ENCODE results near the gene UNC50. TPM values are rescaled to one million over a fixed set of nuclear protein-coding genes. Genes with fewer than 3 reads are reported as not detected.

The UNC50 gene
- polyA plus RNA-seq, 1 donor from 2014 or later = 111 TPM

DNA sequence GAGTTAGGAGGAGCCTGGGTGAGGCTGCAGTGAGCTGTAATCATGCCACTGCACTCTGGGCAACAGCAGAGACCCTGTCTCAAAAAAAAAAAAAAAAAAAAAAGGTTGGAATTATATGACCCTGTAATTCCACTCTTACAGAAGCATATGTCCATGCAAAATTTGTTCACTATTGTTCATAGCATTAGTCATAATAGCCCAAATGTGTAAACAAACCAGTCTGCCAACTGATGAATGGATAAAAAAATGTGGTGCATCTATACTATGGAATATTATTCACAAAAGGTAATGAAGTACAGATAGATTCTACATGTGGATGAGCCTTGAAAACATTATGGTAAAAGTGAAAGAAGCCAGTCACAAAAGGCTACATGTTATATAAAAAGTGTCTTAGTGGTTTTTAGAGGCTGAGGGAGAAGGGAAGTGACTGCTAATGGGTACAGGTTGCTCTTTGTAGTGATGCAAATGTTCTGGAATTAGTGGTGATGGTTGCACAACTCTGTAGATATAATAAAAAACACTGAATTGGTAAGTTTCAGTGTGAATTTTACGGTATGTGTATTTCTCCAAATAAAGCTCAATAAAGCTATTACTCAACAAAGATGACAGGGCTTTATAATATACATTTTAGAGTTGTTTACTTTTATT, 9.5 kb upstream of the UNC50 start:
- no peak overlapping the region for H2AFZ ChIP-seq (ENCODE audit: low read depth, low read length)
- no peaks in the 10 kb centered on the region for H3K27me3 ChIP-seq (ENCODE audit: insufficient read depth, low read depth, low read length)
- no peak overlapping the region for H3K9ac ChIP-seq (ENCODE audit: low read length)
- no peaks in the 10 kb centered on the region for H3K9me2 ChIP-seq (ENCODE audit: insufficient read depth, low read length)
- H3K4me3 ChIP-seq (ENCODE audit: low read length) = no peak overlapping the region
- H3F3A ChIP-seq (ENCODE audit: insufficient read depth, low read length, poor library complexity, severe bottlenecking) = no peaks in the 10 kb centered on the region
- no peak overlapping the region for H3K27ac ChIP-seq (ENCODE audit: low read length)
- H3K4me2 ChIP-seq (ENCODE audit: low read length) = no peak overlapping the region
- H4K20me1 ChIP-seq (ENCODE audit: insufficient read depth) = no peaks in the 10 kb centered on the region
- peaks cover 3% of the 10 kb centered on the region for H3K36me3 ChIP-seq (ENCODE audit: insufficient read depth, low read length)
- TF ChIP-seq, protein P1, sequence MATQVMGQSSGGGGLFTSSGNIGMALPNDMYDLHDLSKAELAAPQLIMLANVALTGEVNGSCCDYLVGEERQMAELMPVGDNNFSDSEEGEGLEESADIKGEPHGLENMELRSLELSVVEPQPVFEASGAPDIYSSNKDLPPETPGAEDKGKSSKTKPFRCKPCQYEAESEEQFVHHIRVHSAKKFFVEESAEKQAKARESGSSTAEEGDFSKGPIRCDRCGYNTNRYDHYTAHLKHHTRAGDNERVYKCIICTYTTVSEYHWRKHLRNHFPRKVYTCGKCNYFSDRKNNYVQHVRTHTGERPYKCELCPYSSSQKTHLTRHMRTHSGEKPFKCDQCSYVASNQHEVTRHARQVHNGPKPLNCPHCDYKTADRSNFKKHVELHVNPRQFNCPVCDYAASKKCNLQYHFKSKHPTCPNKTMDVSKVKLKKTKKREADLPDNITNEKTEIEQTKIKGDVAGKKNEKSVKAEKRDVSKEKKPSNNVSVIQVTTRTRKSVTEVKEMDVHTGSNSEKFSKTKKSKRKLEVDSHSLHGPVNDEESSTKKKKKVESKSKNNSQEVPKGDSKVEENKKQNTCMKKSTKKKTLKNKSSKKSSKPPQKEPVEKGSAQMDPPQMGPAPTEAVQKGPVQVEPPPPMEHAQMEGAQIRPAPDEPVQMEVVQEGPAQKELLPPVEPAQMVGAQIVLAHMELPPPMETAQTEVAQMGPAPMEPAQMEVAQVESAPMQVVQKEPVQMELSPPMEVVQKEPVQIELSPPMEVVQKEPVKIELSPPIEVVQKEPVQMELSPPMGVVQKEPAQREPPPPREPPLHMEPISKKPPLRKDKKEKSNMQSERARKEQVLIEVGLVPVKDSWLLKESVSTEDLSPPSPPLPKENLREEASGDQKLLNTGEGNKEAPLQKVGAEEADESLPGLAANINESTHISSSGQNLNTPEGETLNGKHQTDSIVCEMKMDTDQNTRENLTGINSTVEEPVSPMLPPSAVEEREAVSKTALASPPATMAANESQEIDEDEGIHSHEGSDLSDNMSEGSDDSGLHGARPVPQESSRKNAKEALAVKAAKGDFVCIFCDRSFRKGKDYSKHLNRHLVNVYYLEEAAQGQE (IDR thresholded peaks at IDR 0.05; ENCODE audit: borderline replicate concordance) = no peak
- TF ChIP-seq, protein P2, sequence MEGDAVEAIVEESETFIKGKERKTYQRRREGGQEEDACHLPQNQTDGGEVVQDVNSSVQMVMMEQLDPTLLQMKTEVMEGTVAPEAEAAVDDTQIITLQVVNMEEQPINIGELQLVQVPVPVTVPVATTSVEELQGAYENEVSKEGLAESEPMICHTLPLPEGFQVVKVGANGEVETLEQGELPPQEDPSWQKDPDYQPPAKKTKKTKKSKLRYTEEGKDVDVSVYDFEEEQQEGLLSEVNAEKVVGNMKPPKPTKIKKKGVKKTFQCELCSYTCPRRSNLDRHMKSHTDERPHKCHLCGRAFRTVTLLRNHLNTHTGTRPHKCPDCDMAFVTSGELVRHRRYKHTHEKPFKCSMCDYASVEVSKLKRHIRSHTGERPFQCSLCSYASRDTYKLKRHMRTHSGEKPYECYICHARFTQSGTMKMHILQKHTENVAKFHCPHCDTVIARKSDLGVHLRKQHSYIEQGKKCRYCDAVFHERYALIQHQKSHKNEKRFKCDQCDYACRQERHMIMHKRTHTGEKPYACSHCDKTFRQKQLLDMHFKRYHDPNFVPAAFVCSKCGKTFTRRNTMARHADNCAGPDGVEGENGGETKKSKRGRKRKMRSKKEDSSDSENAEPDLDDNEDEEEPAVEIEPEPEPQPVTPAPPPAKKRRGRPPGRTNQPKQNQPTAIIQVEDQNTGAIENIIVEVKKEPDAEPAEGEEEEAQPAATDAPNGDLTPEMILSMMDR (IDR thresholded peaks at IDR 0.05; ENCODE audit: poor library complexity, severe bottlenecking) = no peak
- TF ChIP-seq EP300 (conservative IDR thresholded peaks at IDR 0.05; ENCODE audit: poor library complexity, severe bottlenecking) (no peak), SMC3 (conservative IDR thresholded peaks at IDR 0.05; ENCODE audit: poor library complexity) (no peak), TAF1 (IDR thresholded peaks at IDR 0.05; ENCODE audit: low read depth) (no peak), RAD21 (conservative IDR thresholded peaks at IDR 0.05) (no peak), MXI1 (conservative IDR thresholded peaks at IDR 0.05; ENCODE audit: poor library complexity, severe bottlenecking) (no peak), EZH2 (IDR thresholded peaks at IDR 0.05; ENCODE audit: borderline replicate concordance, insufficient read depth, low read length, poor library complexity, severe bottlenecking) (no peak), POLR2AphosphoS5 (IDR thresholded peaks at IDR 0.05) (no peak)
- no peaks in the 10 kb centered on the region for H3K9me3 ChIP-seq (ENCODE audit: low read length)
- no peaks in the 10 kb centered on the region for H3K79me2 ChIP-seq (replicated peaks; ENCODE audit: insufficient read depth, low read length)

DNA sequence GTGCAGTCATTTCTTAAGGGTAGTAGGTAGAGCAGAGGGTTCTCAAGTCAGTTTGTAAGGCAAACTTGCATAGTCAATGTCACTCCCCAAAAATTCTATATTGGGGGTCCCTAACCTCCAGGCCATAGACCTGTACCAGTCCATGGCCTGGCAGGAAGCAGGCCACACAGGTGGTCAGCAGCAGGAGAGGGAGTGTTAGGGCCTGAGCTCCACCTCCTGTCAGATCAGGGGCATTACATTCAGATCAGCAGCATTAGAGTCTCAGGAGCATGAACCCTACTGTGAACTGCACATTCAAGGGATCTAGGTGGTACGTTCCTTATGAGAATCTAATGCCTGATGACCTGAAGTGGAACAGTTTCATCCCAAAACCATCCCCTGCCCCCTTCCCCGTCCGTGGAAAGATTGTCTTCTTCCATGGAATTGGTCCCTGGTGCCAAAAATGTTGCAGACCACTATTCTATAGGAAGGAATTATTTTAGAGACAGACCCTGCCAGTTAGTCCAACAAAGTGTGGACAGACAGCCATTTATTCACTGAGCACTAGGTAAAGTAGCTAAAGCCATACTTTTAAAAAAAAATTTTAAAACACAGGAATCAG, 6.8 kb upstream of the UNC50 start:
- no peak overlapping the region for H3K4me3 ChIP-seq (ENCODE audit: low read length)
- H3K9me2 ChIP-seq (ENCODE audit: insufficient read depth, low read length) = no peaks in the 10 kb centered on the region
- H3F3A ChIP-seq (ENCODE audit: insufficient read depth, low read length, poor library complexity, severe bottlenecking) = no peaks in the 10 kb centered on the region
- H3K36me3 ChIP-seq (ENCODE audit: insufficient read depth, low read length) = peaks cover 3% of the 10 kb centered on the region
- no peak overlapping the region for H3K27ac ChIP-seq (ENCODE audit: low read length)
- peak; percentile 78 for TF ChIP-seq SMC3 (conservative IDR thresholded peaks at IDR 0.05; ENCODE audit: poor library complexity)
- TF ChIP-seq, protein P2 (IDR thresholded peaks at IDR 0.05; ENCODE audit: poor library complexity, severe bottlenecking) = peak; percentile 72
- no peak for TF ChIP-seq EP300 (conservative IDR thresholded peaks at IDR 0.05; ENCODE audit: poor library complexity, severe bottlenecking)
- TF ChIP-seq RAD21 (conservative IDR thresholded peaks at IDR 0.05) = peak; percentile 70
- TF ChIP-seq, protein P1 (IDR thresholded peaks at IDR 0.05; ENCODE audit: borderline replicate concordance) = no peak
- TF ChIP-seq EZH2 (IDR thresholded peaks at IDR 0.05; ENCODE audit: borderline replicate concordance, insufficient read depth, low read length, poor library complexity, severe bottlenecking) = no peak
- TF ChIP-seq POLR2AphosphoS5 (IDR thresholded peaks at IDR 0.05) = no peak
- no peak for TF ChIP-seq MXI1 (conservative IDR thresholded peaks at IDR 0.05; ENCODE audit: poor library complexity, severe bottlenecking)
- no peak overlapping the region for H2AFZ ChIP-seq (ENCODE audit: low read depth, low read length)
- no peak overlapping the region for H3K9ac ChIP-seq (ENCODE audit: low read length)
- H3K79me2 ChIP-seq (replicated peaks; ENCODE audit: insufficient read depth, low read length) = peaks cover 13% of the 10 kb centered on the region
- H3K27me3 ChIP-seq (ENCODE audit: insufficient read depth, low read depth, low read length) = no peaks in the 10 kb centered on the region
- H3K4me2 ChIP-seq (ENCODE audit: low read length) = no peak overlapping the region
- no peaks in the 10 kb centered on the region for H3K9me3 ChIP-seq (ENCODE audit: low read length)
- no peaks in the 10 kb centered on the region for H4K20me1 ChIP-seq (ENCODE audit: insufficient read depth)

Measured in neural cell (in vitro differentiated cells).